Neuronal stem cell (in vitro differentiated cells): Measurements from ENCODE around the gene PKNOX2.

ENCODE experiments used
- DNase-seq: peaks from one replicate; pipeline ENCODE4 v3.0.0-alpha.2; 2013; ENCODE audit warnings: low spot score
- H2AFZ ChIP-seq: one replicate; pipeline ENCODE4 v1.6.1; 2013; ENCODE audit warnings: mild to moderate bottlenecking, low read length, inconsistent platforms
- H2AK5ac ChIP-seq: 2 replicates; pipeline ENCODE4 v1.6.1; 2013; ENCODE audit warnings: low read depth, mild to moderate bottlenecking, inconsistent platforms, low read length, moderate library complexity, mixed read lengths
- H2BK120ac ChIP-seq: 2 replicates; pipeline ENCODE4 v1.6.1; 2013; ENCODE audit warnings: low read depth, mild to moderate bottlenecking, inconsistent platforms, low read length, moderate library complexity, mixed read lengths
- H2BK12ac ChIP-seq: one replicate; pipeline ENCODE4 v1.6.1; 2013; ENCODE audit warnings: low read length, inconsistent platforms
- H2BK15ac ChIP-seq: 2 replicates; pipeline ENCODE4 v1.6.1; 2013; ENCODE audit warnings: mild to moderate bottlenecking, low read length, inconsistent platforms, mixed read lengths
- H2BK5ac ChIP-seq: one replicate; pipeline ENCODE4 v1.6.1; 2013; ENCODE audit warnings: inconsistent platforms, mild to moderate bottlenecking, low read length, moderate library complexity
- H3K14ac ChIP-seq: one replicate; pipeline ENCODE4 v1.6.1; 2013; ENCODE audit warnings: low read length, inconsistent platforms
- H3K18ac ChIP-seq: 2 replicates; pipeline ENCODE4 v1.6.1; 2013; ENCODE audit warnings: low read length, inconsistent platforms
- H3K23ac ChIP-seq: 2 replicates; pipeline ENCODE4 v1.6.1; 2013; ENCODE audit warnings: low read depth, mild to moderate bottlenecking, mixed read lengths, low read length, inconsistent platforms; ENCODE audit not compliant: poor library complexity
- H3K27ac ChIP-seq: replicated peaks from 3 replicates; pipeline ENCODE4 v1.5.1; 2013; ENCODE audit warnings: low read length, inconsistent platforms
- H3K27me3 ChIP-seq, 3 experiments: 2 replicates each; pipeline ENCODE4 v1.6.1; 2013; ENCODE audit warnings: low read length in 3 of 3, mild to moderate bottlenecking in 2 of 3, inconsistent platforms in 1 of 3, low read depth in 1 of 3, mixed read lengths in 1 of 3, moderate library complexity in 1 of 3; ENCODE audit not compliant: control insufficient read depth in 3 of 3, insufficient read depth in 3 of 3
- H3K36me3 ChIP-seq, 2 donors: replicated peaks in 1 of 2; 2 replicates each; pipeline ENCODE4 v1.6.1; 2013; ENCODE audit warnings: low read length in 2 of 2; ENCODE audit not compliant: control insufficient read depth in 2 of 2, insufficient read depth in 2 of 2
- H3K4ac ChIP-seq: 2 replicates; pipeline ENCODE4 v1.6.1; 2013; ENCODE audit warnings: inconsistent platforms, mild to moderate bottlenecking, low read length, moderate library complexity
- H3K4me1 ChIP-seq, 2 donors: 1 replicate in 1 of 2; 2 replicates in 1 of 2; pipeline ENCODE4 v1.6.1; 2013; ENCODE audit warnings: low read length in 2 of 2, low read depth in 1 of 2; ENCODE audit not compliant: control insufficient read depth in 2 of 2, insufficient read depth in 1 of 2
- H3K4me2 ChIP-seq: one replicate; pipeline ENCODE4 v1.6.1; 2013; ENCODE audit warnings: mild to moderate bottlenecking, low read length, inconsistent platforms; ENCODE audit not compliant: insufficient read depth, poor library complexity, severe bottlenecking
- H3K4me3 ChIP-seq, 2 donors: 2 replicates each; pipeline ENCODE4 v1.5.1; 2013; ENCODE audit warnings: low read length in 2 of 2, mild to moderate bottlenecking in 2 of 2, inconsistent platforms in 1 of 2, moderate library complexity in 1 of 2
- H3K79me1 ChIP-seq: one replicate; pipeline ENCODE4 v1.6.1; 2013; ENCODE audit warnings: low read depth, mild to moderate bottlenecking, inconsistent platforms, low read length, moderate library complexity
- H3K9ac ChIP-seq: one replicate; pipeline ENCODE4 v1.6.1; 2013; ENCODE audit warnings: mild to moderate bottlenecking, low read depth, low read length, inconsistent platforms; ENCODE audit not compliant: poor library complexity
- H3K9me3 ChIP-seq, 2 donors: replicated peaks in 1 of 2; 2 replicates each; pipeline versions ENCODE3 to v1.6.1; 2013; ENCODE audit warnings: low read length in 2 of 2, mild to moderate bottlenecking in 2 of 2, inconsistent platforms in 1 of 2, low read depth in 1 of 2, mixed read lengths in 1 of 2, moderate library complexity in 1 of 2; ENCODE audit not compliant: control insufficient read depth in 2 of 2, insufficient read depth in 1 of 2
- H4K8ac ChIP-seq: one replicate; pipeline ENCODE4 v1.6.1; 2013; ENCODE audit warnings: low read depth, mild to moderate bottlenecking, inconsistent platforms, low read length, moderate library complexity
- H4K91ac ChIP-seq: one replicate; pipeline ENCODE4 v1.6.1; 2013; ENCODE audit warnings: low read length, low read depth, mild to moderate bottlenecking, inconsistent platforms; ENCODE audit not compliant: poor library complexity
- WGBS, 2 donors: extraction: QIAGEN DNeasy Blood & Tissue Kit; methylation state at CpG; one replicate each; pipeline ENCODE4 v1.1.7; 2013; ENCODE audit warnings: missing lambda C conversion rate in 2 of 2, mixed read lengths in 1 of 2; ENCODE audit not compliant: insufficient read length in 2 of 2, insufficient replicate concordance in 1 of 2; ENCODE audit errors: extremely low coverage in 2 of 2; 5-methylcytosine and 5-hydroxymethylcytosine counted together

PKNOX2 gene

GRCh38 chr11:125239585-125240560 lies 75.3 kb downstream of the PKNOX2 start:
- Histone ChIP-seq H3K27ac (no peak overlapping the region), H2BK15ac (no peak overlapping the region), H3K14ac (no peak overlapping the region), H3K23ac (no peak overlapping the region), H3K4me3 (no peak overlapping the region), H4K91ac (no peak overlapping the region), H3K4ac (no peak overlapping the region), H3K36me3 (peaks cover 2 to 74% of the 10 kb centered on the region in 2 donors), H3K18ac (no peak overlapping the region), H4K8ac (no peak overlapping the region), H3K9me3 (peaks cover 0 to 22% of the 10 kb centered on the region in 2 donors), H3K27me3 (peaks cover 0 to 4% (median 0%) of the 10 kb centered on the region in 3 experiments), H3K4me2 (no peak overlapping the region), H2BK12ac (no peak overlapping the region), H3K9ac (no peak overlapping the region), H2AK5ac (no peak overlapping the region), H2AFZ (no peak overlapping the region), H3K4me1 (peaks cover 8 to 12% of the 10 kb centered on the region in 2 donors), H2BK120ac (no peak overlapping the region), H2BK5ac (no peak overlapping the region), H3K79me1 (peaks cover 5% of the 10 kb centered on the region)
- no peak for DNase-seq
- WGBS, 2 donors: no CpG with 5 or more reads among the region's 26 CpGs

GRCh38 chr11:125241104-125241503 lies 76.6 kb downstream of the PKNOX2 start:
- no peak overlapping the region for H2AFZ ChIP-seq
- no peak overlapping the region for H4K8ac ChIP-seq
- no peak overlapping the region for H3K4ac ChIP-seq
- H3K18ac ChIP-seq: no peak overlapping the region
- no peak overlapping the region for H3K27ac ChIP-seq
- no peak for DNase-seq
- H4K91ac ChIP-seq: no peak overlapping the region
- no peak overlapping the region for H2BK12ac ChIP-seq
- H3K14ac ChIP-seq: no peak overlapping the region
- H3K9me3 ChIP-seq: peaks cover 0 to 22% of the 10 kb centered on the region in 2 donors
- H2AK5ac ChIP-seq: no peak overlapping the region
- no CpG with 5 or more reads among the region's 5 CpGs for WGBS, 2 donors
- H3K27me3 ChIP-seq: peaks cover 0 to 4% (median 0%) of the 10 kb centered on the region in 3 experiments
- H3K36me3 ChIP-seq: peaks cover 2 to 74% of the 10 kb centered on the region in 2 donors
- no peak overlapping the region for H2BK120ac ChIP-seq
- H2BK15ac ChIP-seq: no peak overlapping the region
- H3K23ac ChIP-seq: no peak overlapping the region
- peaks cover 3 to 5% of the 10 kb centered on the region in 2 donors for H3K4me1 ChIP-seq
- no peak overlapping the region for H3K4me2 ChIP-seq
- H2BK5ac ChIP-seq: no peak overlapping the region
- peaks cover 3% of the 10 kb centered on the region for H3K79me1 ChIP-seq
- H3K4me3 ChIP-seq: no peak overlapping the region
- H3K9ac ChIP-seq: no peak overlapping the region

- Histone ChIP-seq H3K4me2 (no peak overlapping the region), H2BK5ac (no peak overlapping the region)
Measured at GRCh38 chr11:125242141-125242775, 77.7 kb downstream of the PKNOX2 start.

GRCh38 chr11:125244166-125244565 lies 79.6 kb downstream of the PKNOX2 start:
- H2BK15ac ChIP-seq: no peak overlapping the region
- no peak overlapping the region for H2BK120ac ChIP-seq
- no peak overlapping the region for H3K9ac ChIP-seq
- H3K4ac ChIP-seq: no peak overlapping the region
- peaks cover 2% of the 10 kb centered on the region for H3K79me1 ChIP-seq
- peaks cover 0 to 4% of the 10 kb centered on the region in 2 donors for H3K9me3 ChIP-seq
- H2AK5ac ChIP-seq: peak overlapping the region; percentile 65
- no peak overlapping the region for H3K14ac ChIP-seq
- H3K4me2 ChIP-seq: no peak overlapping the region
- H3K27me3 ChIP-seq: no peaks in the 10 kb centered on the region
- no peak overlapping the region for H4K91ac ChIP-seq
- WGBS, 2 donors: no CpG with 5 or more reads among the region's 4 CpGs
- H3K27ac ChIP-seq: no peak overlapping the region
- peak overlapping the region; percentile 56 for H3K18ac ChIP-seq
- H2BK12ac ChIP-seq: no peak overlapping the region
- H4K8ac ChIP-seq: no peak overlapping the region
- peaks cover 0 to 15% of the 10 kb centered on the region in 2 donors for H3K4me1 ChIP-seq
- peaks cover 0 to 57% of the 10 kb centered on the region in 2 donors for H3K36me3 ChIP-seq
- no peak overlapping the region for H3K23ac ChIP-seq
- DNase-seq: no peak
- H3K4me3 ChIP-seq: no peak overlapping the region
- no peak overlapping the region for H2AFZ ChIP-seq
- H2BK5ac ChIP-seq: no peak overlapping the region

More at GRCh38 chr11:125242141-125242775, 77.7 kb downstream of the PKNOX2 start:
- H4K8ac ChIP-seq: no peak overlapping the region
- H3K18ac ChIP-seq: peak overlapping the region; percentile 21
- H4K91ac ChIP-seq: no peak overlapping the region
- WGBS, 2 donors: no CpG with 5 or more reads among the region's 11 CpGs
- no peak overlapping the region for H3K27ac ChIP-seq
- no peak overlapping the region for H3K14ac ChIP-seq
- peaks cover 0 to 13% of the 10 kb centered on the region in 2 donors for H3K9me3 ChIP-seq
- no peaks in the 10 kb centered on the region for H3K27me3 ChIP-seq
- H3K4me1 ChIP-seq: peaks cover 0 to 9% of the 10 kb centered on the region in 2 donors
- H2BK12ac ChIP-seq: no peak overlapping the region
- no peak overlapping the region for H2BK120ac ChIP-seq
- no peak overlapping the region for H2AFZ ChIP-seq
- H3K36me3 ChIP-seq: peaks cover 0 to 67% of the 10 kb centered on the region in 2 donors
- peaks cover 2% of the 10 kb centered on the region for H3K79me1 ChIP-seq
- DNase-seq: no peak
- no peak overlapping the region for H2AK5ac ChIP-seq
- no peak overlapping the region for H2BK15ac ChIP-seq
- no peak overlapping the region for H3K23ac ChIP-seq
- H3K4me3 ChIP-seq: no peak overlapping the region
- H3K4ac ChIP-seq: no peak overlapping the region
- H3K9ac ChIP-seq: no peak overlapping the region
